DMS53 treated with DMSO at 0.1 percent for 48 hours (cell line): ENCODE data around the gene GARIN6.
"Not testable (repeated sequence)": the region's sequence is repeated elsewhere in the genome, so short reads cannot be mapped to it uniquely, and the experiment has no call there.

Source experiments
- DNase-seq: peaks from one replicate; lab custom pipeline; 2025; ENCODE audit not compliant: unreplicated experiment; lab: John Stamatoyannopoulos, UW

GARIN6 gene

DNA sequence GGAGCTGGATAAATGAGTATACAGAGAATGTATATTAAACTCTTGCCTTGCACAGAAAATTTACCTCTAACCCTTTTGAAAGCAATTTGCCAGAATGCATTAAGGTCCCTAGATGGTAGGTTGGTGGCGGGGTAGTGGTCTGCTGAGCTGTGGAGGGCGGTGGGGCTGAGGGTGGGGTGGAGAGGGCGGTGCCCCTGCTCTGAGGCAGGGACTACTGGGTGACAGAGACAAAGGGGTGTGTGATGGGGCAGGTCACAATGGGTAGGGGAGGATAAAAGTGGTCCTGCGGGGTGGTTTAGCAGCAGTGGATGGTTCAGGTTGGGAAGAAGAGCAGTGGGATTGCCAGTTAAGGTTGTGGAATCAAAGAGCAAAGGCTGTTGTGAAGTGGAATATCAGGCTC, at the start of gene GARIN6:
Gene GARIN6 (plus strand): TSS at position 301 of the 400 bp plus-strand sequence. CDS start 422 bp downstream, outside the sequence.
- DNase-seq = no peak

DNA sequence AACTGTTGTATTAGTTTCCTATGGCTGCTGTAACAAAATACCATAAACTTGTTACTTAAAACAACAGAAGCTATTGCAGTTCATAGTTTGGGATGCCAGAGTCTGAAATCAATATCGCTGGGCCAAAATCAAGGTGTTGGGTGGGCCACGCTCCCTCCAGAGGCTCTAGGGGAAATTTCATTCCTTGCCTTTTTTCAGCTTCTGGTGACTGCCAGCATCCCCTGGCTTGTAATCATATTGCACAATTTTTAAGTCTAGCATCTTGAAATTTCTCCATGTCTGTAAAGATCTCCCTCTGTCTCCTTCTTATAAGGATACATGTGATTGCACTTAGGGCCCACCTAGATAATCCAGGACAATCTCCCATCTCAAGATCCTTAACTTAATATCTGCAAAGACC, 48.8 kb upstream of the GARIN6 start:
- no peak for DNase-seq

DNA sequence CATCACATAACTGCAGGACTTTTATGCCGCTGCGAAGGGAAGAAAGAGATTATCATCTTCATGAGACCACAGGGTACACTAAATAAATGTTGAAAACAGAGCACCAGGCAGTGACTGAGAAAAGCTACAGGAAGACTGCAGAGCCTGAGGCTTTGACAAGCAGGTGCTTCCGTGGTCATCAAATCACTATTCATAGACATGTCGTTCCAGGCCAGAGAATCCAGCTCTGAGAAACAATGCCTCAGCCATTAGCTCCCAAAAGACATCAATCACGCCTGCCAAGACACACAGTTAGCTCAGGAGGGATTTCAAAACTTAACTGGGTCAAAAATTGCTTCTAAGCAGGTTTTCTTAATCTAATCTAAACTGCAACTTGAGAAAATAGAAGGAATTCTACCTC, 47.2 kb upstream of the GARIN6 start:
- no peak for DNase-seq

DNA sequence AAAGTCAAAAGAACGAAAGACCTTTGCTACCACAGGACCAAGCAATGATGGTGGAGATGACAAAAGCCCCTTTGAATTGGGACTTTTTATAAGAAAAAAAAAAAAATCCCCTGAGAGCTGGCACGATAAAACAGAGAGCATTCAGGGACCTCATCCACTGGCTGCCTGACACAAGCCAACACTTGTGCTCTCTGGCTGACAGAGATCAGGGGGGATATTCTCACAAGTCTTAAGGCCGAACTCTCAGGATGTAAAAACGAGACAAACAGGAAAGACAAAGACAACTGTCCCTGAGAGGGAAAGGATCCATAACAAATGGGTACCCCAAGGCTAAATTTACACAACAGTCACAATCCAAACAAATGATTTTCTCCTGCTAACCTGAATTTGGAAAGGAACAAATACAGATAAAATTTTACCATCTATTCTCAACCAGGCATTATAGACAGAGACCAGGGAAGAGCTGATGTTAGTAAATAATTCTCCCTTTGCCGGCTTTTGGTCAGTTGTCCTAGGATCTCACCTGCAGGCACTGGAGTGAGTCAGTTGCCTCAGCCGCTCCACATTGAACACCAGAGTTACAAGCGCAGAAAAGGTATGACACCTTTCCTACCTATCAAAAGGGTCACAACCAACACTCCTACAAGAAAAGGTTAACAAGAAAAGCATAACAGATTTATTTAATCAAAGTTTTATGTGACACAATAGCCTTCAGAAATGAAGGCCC, 37.9 kb upstream of the GARIN6 start:
- no peak for DNase-seq

DNA sequence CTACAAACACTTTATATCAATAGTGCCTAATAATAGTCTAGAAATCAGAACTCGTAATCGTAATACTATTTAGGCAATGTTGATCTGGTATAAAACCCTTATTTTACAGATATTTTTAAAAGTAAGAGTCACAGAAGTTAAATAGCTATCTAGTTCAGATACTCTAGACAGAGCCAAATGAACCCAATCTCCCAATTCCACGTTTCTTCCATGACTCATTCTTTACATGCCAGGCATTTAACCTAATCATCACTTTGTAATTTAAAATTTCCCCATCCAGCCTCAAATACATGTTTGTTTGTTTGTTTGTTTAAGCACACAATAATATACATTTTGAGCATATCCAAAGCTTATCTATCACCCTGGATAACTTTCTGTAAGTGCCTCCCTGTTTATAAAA, 36.4 kb upstream of the GARIN6 start:
- DNase-seq = no peak

DNA sequence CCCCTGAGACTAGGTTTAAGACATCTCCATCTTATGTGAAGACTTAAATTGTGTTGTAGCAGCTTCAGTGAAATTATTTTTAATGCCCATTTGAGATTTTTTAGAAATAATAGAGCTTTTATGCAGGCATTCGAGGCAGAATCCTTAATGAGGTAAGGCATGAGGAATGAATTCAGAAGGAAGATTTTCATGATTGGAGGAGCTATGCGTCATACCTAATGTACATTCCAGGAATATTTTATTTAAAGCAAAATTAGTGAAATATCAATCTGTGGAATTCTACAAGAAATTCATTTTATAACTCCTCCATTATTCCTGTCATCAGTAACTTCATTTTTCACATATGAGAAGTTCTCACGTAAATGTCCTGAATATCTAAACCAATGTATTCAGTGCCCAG, 36.0 kb upstream of the GARIN6 start:
- DNase-seq = no peak

DNA sequence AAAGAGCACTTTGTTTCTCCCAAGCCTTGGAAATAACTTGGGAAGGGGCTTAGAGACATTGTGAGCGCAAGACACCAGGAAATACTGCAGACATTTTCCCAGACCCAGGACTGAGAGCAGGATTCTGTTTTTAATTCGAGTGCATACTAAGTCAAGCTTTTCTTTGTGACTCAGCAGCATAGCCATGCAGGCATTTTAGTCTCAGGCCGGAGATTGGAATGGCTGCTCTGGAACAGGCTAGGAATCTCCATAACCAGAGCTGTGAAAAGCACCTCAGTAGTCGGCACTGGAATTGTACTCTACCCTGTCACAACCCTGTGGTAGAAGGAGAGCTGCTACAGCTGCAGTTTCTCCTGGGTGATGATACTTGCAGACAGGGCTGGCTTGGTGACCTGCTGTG, 28.9 kb upstream of the GARIN6 start:
- DNase-seq = no peak

DNA sequence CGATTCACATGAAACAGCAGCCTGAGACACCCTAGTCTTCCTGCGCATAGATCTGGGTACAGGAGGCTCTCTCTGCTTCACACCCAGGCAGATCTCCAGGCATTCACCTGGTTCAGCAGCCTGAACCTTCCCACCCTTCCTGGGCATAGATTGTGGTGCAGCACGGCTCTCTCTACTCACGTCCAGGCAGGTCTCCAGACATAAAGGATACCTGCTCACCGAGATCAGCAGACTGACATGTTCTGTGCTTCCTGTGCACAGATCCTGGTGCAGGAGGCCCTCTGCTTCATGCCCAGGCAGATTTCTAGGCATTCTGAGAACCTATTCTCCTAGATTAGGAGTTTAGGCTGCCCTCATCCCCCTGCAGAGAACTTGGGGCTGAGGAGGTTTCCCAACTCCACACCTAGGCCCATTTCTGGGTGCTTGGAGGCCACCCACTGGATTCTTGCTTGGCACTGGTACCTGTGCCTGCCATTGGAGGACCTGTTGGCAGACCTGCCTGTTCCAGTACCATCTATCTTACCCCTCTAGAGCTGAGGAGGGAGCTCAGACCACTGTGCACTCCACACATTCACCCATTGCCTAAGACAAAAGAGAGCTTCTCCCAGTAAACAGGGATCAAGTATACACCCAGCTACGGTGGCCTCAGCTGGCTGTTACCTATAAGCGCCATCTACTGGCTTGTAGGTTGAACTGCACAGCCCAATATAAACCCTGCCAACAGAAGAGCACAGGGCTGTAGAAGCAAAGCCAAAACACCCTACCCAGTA, 28.0 kb upstream of the GARIN6 start:
- peak; percentile 65 for DNase-seq

DNA sequence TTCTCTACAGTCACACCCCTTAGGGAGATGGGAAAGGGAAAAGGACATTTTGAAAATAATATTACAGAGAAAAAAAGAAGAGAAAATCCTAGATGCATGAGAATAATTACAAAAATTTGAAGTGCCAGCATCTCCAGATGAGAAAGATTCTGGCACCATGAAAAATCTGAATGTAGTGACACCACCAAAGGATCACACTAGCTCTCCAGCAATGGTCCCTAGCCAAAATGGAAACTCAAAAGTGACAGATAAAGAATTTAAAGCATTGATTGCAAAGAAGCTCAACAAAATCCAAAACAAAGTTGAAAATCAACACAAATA, 27.4 kb upstream of the GARIN6 start:
- no peak for DNase-seq

DNA sequence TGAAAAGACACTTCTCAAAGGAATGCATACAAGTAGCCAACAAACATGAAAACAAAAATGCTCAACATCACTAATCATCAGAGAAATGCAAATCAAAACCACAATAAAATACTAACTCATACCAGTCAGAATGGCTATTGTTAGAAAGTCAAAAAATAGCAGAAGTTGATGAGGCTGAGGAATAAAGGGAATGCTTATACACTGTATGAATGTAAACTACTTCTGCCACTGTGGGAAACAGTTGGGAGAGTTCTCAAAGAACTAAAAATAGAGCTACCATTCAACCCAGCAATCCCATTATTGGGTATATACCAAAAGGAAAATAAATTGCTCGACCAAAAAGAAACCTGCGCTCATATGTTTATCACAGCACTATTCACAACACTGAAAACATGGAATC, 23.0 kb upstream of the GARIN6 start:
- not testable (repeated sequence) for DNase-seq

DNA sequence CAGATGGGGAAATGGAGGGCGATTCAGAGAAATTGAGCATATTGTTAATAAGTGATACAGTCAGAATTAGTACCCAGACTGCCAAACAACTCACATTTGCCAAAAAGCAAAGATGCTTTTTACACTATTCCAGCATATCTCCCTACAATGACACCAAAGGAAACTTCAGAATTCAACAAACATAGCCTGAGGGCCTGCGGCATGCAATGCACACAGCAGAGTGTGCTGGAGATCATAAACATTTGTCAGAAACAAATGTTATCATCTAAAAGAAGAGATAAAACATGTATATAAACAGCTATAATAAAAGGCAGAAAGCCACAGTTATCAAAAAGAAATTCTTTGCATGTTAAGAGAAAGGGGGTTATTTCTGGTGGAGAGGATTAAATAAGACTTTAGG, 20.1 kb upstream of the GARIN6 start:
- DNase-seq = no peak

DNA sequence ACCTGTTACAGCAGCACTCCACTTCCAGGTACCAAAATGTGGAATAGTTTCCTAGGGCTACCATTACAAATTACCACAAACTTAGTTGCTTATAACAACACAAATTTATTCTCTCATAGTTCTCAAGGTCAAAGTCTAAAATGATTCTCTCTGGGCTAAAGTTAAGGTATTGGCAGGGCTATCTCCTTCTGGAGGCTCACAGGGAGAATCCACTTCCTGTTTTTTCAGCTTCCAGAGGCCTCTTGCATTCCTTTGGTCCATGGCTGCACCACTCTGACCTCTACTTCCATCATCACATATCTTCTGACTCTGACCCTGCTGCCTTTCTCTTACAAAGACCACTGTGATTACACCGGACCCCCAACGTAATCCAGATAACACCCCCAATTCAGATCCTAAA, 2.9 kb upstream of the GARIN6 start:
- no peak for DNase-seq

DNA sequence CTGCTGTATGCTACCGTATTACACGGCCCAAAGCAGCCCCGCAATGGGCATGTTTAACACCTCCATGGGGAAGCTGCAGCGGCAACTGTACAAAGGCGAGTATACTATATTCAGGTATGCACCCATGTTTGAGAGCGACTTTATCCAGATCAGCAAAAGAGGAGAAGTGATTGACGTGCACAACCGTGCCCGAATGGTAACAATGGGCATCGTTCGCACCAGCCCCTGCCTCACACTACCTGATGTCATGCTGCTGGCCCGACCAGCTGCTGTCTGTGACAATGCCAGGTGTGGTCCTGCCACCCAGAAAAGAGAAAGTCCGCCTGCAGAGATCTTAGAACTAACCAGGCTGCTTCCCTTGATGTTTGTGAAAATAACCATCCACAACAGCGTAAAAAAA, 630 bp downstream of the GARIN6 start:
- no peak for DNase-seq

DNA sequence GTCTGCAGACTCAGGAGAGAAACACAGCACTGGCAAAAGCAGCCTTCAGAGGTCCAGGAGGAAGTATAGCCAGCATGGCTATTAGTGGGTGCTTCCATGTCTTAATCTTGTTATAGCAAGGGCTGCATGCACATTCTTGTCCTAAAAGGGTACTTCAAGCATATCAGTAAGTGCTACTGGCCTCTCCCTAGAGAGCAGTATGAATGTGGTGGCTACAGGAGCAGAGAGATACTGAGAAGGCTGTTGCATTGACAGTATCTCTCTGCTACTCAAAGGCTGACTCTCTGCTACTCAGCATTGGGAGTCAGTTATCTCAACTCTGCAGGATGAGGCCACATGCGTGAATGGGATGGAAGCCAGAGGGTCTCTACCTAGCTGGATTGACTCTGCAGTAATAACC, 2.0 kb downstream of the GARIN6 start:
- DNase-seq = no peak

DNA sequence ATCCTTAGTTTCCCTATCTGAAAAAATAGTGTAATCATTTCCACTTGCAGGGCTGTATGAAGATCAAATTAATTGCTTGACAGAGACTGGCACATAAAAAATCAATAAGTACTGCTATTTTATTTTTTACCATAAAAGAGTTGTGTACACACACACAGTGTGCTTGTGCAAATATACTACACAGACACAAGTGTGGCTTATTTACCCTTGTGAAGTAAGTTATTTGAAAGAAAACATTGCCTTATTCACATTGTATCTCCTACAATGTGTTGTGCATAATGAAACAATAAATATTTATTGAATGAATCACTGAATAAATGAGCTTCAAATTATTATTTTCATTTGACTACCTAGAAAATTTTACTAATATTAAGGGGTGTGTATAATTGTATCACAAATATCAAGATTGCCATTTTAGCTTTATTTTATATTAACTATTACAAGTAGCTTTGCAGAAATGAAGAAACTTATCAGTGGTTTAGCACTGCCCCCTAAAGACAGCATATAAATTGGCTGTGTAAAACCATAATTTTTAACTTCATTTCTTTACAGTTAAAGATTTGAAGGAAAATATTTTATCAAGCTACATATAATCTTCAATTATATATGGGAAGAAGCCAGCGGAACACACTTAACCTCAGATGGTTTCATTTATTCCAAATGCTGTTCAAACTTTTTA, 11.3 kb downstream of the GARIN6 start:
- DNase-seq = peak; percentile 61

DNA sequence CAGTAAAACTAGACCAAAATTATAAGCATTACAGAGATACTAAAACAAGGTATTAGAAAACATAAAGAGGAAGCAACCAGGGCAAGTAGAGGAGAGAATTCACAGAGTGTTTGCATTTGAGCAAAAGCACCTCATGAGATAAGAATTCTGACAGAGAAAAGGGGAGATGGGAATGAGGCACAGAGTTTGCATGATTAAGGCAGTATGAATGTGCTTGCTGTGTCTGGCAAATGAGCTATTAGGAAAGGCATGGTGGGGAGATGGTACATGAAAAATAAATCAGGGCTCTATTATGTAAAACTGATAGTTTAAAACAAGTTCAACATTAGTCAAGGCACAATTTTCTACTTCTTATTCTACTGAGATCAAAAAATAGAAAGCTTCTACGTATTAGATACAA, 23.1 kb downstream of the GARIN6 start:
- no peak for DNase-seq

DNA sequence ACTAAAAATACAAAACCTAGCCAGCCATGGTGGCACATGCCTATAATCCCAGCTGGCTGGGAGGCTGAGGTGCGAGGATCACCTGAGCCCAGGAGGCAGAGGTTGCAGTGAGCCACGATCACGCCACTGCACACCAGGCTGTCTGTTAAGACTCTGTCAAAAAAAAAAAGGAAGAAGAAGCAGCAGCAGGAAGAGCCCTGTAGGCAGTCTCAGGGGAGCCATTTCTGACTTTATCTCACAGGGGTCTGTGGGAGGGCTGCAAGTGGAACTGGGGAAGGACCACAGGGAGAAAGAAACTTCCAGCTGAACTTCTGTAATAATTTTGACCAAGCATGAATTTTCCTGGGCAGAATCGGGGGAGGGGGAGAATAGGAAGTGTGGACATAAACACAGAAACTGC, 32.7 kb downstream of the GARIN6 start:
- DNase-seq = no peak

DNA sequence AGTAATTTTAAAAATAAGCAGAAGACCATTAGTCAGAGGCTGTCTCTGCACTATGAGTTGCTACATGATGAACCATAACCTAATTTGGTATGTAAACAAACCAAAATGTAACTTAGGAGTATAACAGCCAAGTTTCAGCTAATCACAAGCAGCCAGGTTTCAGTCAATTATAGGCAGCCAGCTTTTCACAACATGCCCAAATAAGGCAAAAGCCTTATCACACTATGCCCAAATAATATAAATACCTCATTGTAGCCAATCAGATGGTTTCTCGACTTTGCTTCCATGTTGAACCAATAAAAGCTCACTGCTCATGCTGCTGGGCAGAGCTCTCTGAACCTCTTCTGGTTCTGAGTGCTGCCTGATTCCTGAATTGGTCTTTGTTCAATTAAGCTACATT, 38.6 kb downstream of the GARIN6 start:
- DNase-seq = no peak

DNA sequence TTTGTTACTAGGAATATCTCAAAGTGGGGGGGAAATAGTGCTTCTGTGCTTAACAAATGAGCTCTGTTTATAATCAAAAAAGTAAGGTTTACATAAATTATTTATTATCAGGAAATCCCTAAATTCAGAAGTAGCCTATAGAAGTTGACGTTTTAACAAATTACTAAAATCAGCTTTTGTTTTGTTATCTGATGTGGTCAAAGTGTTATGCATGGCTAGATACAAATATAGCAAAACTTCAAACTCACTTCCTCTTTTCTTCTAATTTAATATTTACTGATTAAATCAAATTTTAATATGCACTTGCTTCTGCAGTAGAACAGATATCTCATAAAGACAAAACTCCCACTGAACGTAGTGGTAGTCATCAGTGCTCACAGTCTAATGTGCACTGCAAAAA, 47.5 kb downstream of the GARIN6 start:
- DNase-seq = no peak
